ENCODE measurements around the gene LIMS1. TPM values are rescaled to one million over a fixed set of nuclear protein-coding genes. Genes with fewer than 3 reads are reported as not detected.

LIMS1 gene
- total and polyA plus RNA-seq, 2 of the 13 experiments (the other 11 are each of a cell fraction or from before 2014, with no cell fraction given): 38.3 to 49.6 TPM

DNA sequence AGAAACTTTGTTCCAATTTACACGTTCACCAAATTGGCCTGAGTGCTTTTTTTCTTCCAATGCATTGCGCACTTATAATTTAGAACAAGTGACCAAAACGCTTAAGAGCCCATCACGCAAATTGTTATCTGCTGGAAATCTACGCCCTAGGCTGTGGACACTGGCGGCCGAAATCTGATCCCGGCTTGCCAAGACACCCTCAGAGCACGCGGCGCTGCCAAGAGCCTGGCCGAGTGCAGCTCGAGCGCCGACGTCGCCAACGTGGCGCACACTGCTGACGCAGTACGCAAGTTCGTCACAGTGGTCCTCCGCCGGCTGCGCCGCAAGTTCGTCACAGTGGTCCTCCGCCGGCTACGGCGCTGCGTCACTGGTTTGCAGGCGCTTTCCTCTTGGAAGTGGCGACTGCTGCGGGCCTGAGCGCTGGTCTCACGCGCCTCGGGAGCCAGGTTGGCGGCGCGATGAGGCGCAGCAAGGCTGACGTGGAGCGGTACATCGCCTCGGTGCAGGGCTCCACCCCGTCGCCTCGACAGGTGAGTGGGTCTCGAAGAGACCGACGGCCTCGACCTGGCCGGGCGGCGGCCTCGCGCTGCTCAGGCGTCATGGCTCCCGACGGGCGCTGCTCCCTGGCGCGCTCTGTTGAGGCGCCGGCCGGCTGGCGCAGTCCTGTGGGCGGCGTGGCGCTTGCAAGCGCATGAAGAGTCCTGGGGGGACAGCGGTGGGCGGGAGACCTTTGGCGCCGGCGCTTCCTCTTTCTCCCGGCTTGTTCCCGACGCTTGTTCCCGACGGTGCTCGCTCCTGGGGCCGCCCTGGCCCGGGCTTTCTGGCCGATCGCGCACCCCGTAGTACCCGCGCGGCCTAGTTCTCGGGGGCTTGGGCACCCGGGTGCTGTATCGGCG lies 185.1 kb downstream of the LIMS1 start, which contains the start of gene RANBP2 (continued):
- peak; percentile 91 for TF ChIP-seq ZFP37 (CRISPR knock-in tag; IDR thresholded peaks at IDR 0.05; ENCODE audit: borderline replicate concordance)
- peak; percentile 87; the same call in 1 of the 2 replicates for TF ChIP-seq ZFAT (CRISPR knock-in tag; conservative IDR thresholded peaks at IDR 0.05)
- peak; percentile 99 for TF ChIP-seq ZNF704 (CRISPR knock-in tag; IDR thresholded peaks at IDR 0.05; ENCODE audit: borderline replicate concordance)
- TF ChIP-seq ZNF234 (CRISPR knock-in tag; conservative IDR thresholded peaks at IDR 0.05): peak; percentile 98; the same call in 1 of the 2 replicates
- TF ChIP-seq ZNF160 (CRISPR knock-in tag; IDR thresholded peaks at IDR 0.05): peak; percentile 93
- TF ChIP-seq NFYC (CRISPR knock-in tag; IDR thresholded peaks at IDR 0.05): peak; percentile 72
- TF ChIP-seq SIX1 (CRISPR knock-in tag; IDR thresholded peaks at IDR 0.05; ENCODE audit: borderline replicate concordance): peak; percentile 92
- peak; percentile 57; the same call in 1 of the 2 replicates for TF ChIP-seq ZFP41 (CRISPR knock-in tag; IDR thresholded peaks at IDR 0.05; ENCODE audit: borderline replicate concordance)
- peak; percentile 85 for TF ChIP-seq RXRB (CRISPR knock-in tag; IDR thresholded peaks at IDR 0.05; ENCODE audit: borderline replicate concordance)
- TF ChIP-seq ZSCAN30 (CRISPR knock-in tag; IDR thresholded peaks at IDR 0.05): no peak; the same call in 1 of the 2 replicates
- peak; percentile 99 for TF ChIP-seq CREB1 (IDR thresholded peaks at IDR 0.05)
- TF ChIP-seq CREB1 (CRISPR knock-in tag; IDR thresholded peaks at IDR 0.05): peak; percentile 100
- TF ChIP-seq RARG (CRISPR knock-in tag; IDR thresholded peaks at IDR 0.05; ENCODE audit: low read depth): no peak
- TF ChIP-seq ATF2 (CRISPR knock-in tag; IDR thresholded peaks at IDR 0.05): peak; percentile 96
- TF ChIP-seq ZNF619 (CRISPR knock-in tag; IDR thresholded peaks at IDR 0.05): peak; percentile 88
- TF ChIP-seq, protein P1, sequence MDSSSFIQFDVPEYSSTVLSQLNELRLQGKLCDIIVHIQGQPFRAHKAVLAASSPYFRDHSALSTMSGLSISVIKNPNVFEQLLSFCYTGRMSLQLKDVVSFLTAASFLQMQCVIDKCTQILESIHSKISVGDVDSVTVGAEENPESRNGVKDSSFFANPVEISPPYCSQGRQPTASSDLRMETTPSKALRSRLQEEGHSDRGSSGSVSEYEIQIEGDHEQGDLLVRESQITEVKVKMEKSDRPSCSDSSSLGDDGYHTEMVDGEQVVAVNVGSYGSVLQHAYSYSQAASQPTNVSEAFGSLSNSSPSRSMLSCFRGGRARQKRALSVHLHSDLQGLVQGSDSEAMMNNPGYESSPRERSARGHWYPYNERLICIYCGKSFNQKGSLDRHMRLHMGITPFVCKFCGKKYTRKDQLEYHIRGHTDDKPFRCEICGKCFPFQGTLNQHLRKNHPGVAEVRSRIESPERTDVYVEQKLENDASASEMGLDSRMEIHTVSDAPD (CRISPR knock-in tag; IDR thresholded peaks at IDR 0.05): peak; percentile 94
- peak; percentile 98 for TF ChIP-seq ZFP36L1 (CRISPR knock-in tag; IDR thresholded peaks at IDR 0.05)
- TF ChIP-seq SUZ12 (IDR thresholded peaks at IDR 0.05; ENCODE audit: low read depth, low read length): no peak
- TF ChIP-seq ZBTB7B (CRISPR knock-in tag; IDR thresholded peaks at IDR 0.05): peak; percentile 92
- TF ChIP-seq STAT6 (CRISPR knock-in tag; IDR thresholded peaks at IDR 0.05; ENCODE audit: borderline replicate concordance): peak; percentile 80
- no peak for TF ChIP-seq HMGA1 (CRISPR knock-in tag; conservative IDR thresholded peaks at IDR 0.05)
- peak; percentile 88 for TF ChIP-seq ZNF263 (CRISPR knock-in tag; IDR thresholded peaks at IDR 0.05)
- TF ChIP-seq ZNF124 (CRISPR knock-in tag; IDR thresholded peaks at IDR 0.05): peak; percentile 97
- peak; percentile 82; the same call in 1 of the 2 replicates for TF ChIP-seq ZNF205 (CRISPR knock-in tag; IDR thresholded peaks at IDR 0.05)
- TF ChIP-seq POLR2A (IDR thresholded peaks at IDR 0.05; ENCODE audit: insufficient read depth in 1 of 2, low read depth in 2 of 2, low read length in 2 of 2): peak; percentile 96
